ENCODE measurements around the gene MAS1L. TPM values are rescaled to one million over a fixed set of nuclear protein-coding genes. Genes with fewer than 3 reads are reported as not detected.
"Not testable (repeated sequence)": the region's sequence is repeated elsewhere in the genome, so short reads cannot be mapped to it uniquely, and the experiment has no call there.

The MAS1L gene
- total RNA-seq, 3 donors from 2014 or later (not counting 1 experiment from before 2014, with no cell fraction given) = not detected

DNA sequence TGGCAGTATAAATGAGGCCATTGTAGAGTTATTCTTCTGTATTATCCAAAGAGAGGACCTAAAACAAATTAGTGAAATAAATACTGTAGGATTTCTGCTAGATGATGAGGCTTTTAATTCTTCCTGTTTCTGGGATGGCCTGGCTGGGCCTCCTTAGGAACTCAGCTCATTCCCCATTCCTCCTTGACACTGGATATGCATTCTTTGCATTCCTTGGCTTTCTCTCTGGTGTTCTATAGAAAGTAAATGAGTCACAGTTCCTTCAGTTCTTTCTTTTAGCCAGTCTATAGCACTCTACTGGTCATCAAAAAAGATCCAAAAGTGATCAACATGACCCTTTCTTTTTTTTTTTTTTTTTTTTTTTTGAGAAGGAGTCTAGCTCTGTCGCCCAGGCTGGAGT, 40.1 kb downstream of the MAS1L start:
- Mint-ChIP-seq H3K27me3 (ENCODE audit: low read depth in 2 of 2) (peaks cover 14 to 25% of the 10 kb centered on the region in 2 donors), H3K27ac (no peak overlapping the region), H3K9me3 (peaks cover 0 to 5% of the 10 kb centered on the region in 2 donors), H3K4me1 (no peaks in the 10 kb centered on the region), H3K4me3 (no peak overlapping the region), H3K36me3 (no peaks in the 10 kb centered on the region)
- DNase-seq (no peak), ATAC-seq (no peak)
- intact Hi-C loops (cut with micrococcal nuclease) = no loop called here
- WGBS (ENCODE audit: insufficient coverage) = 86% methylated on average over 1 of the region's 1 CpG
- TF ChIP-seq, protein P1, sequence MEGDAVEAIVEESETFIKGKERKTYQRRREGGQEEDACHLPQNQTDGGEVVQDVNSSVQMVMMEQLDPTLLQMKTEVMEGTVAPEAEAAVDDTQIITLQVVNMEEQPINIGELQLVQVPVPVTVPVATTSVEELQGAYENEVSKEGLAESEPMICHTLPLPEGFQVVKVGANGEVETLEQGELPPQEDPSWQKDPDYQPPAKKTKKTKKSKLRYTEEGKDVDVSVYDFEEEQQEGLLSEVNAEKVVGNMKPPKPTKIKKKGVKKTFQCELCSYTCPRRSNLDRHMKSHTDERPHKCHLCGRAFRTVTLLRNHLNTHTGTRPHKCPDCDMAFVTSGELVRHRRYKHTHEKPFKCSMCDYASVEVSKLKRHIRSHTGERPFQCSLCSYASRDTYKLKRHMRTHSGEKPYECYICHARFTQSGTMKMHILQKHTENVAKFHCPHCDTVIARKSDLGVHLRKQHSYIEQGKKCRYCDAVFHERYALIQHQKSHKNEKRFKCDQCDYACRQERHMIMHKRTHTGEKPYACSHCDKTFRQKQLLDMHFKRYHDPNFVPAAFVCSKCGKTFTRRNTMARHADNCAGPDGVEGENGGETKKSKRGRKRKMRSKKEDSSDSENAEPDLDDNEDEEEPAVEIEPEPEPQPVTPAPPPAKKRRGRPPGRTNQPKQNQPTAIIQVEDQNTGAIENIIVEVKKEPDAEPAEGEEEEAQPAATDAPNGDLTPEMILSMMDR (IDR thresholded peaks at IDR 0.05) = no peak
- no peaks in the 10 kb centered on the region for H3K36me3 ChIP-seq (ENCODE audit: control insufficient read depth, insufficient read depth, low read length)
- no peaks in the 10 kb centered on the region for H3K9me3 ChIP-seq (ENCODE audit: control insufficient read depth, insufficient read depth, low read length)
- no peak overlapping the region for H3K27ac ChIP-seq (ENCODE audit: low read length)
- no peak overlapping the region for H3K4me3 ChIP-seq (ENCODE audit: low read length)
- no peaks in the 10 kb centered on the region for H3K4me1 ChIP-seq (ENCODE audit: control insufficient read depth, insufficient read depth, low read length)
- peaks cover 8% of the 10 kb centered on the region for H3K27me3 ChIP-seq (ENCODE audit: control insufficient read depth, insufficient read depth, low read length)

DNA sequence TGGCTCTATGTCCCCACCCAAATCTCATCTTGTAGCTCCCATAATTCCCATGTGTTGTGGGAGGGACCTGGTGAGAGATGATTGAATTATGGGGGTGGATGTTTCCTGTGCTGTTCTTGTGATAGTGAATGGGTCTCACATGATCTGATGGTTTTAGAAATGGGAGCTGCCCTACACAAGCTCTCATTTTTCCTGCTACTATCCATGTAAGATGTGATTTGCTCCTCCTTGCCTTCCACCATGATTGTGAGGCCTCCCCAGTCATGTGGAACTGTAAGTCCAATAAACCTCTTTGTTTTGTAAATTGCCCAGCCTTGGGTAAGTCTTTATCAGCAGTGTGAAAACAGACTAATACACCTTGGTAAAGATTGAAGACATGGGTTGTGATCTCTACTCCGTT, 43.7 kb downstream of the MAS1L start:
- H3K4me3 ChIP-seq (ENCODE audit: low read length); H3K36me3 Mint-ChIP-seq; H3K4me1 Mint-ChIP-seq; H3K36me3 ChIP-seq (ENCODE audit: control insufficient read depth, insufficient read depth, low read length); H3K27ac Mint-ChIP-seq; H3K27me3 ChIP-seq (ENCODE audit: control insufficient read depth, insufficient read depth, low read length); H3K9me3 Mint-ChIP-seq; ATAC-seq; DNase-seq; H3K4me1 ChIP-seq (ENCODE audit: control insufficient read depth, insufficient read depth, low read length); intact Hi-C loops (cut with micrococcal nuclease); H3K27ac ChIP-seq (ENCODE audit: low read length); H3K9me3 ChIP-seq (ENCODE audit: control insufficient read depth, insufficient read depth, low read length); H3K4me3 Mint-ChIP-seq: not testable (repeated sequence)
- H3K27me3 Mint-ChIP-seq (ENCODE audit: low read depth in 2 of 2) = peaks cover 28% of the 10 kb centered on the region in 2 donors
- WGBS (ENCODE audit: insufficient coverage) = 90% methylated on average over 1 of the region's 1 CpG

DNA sequence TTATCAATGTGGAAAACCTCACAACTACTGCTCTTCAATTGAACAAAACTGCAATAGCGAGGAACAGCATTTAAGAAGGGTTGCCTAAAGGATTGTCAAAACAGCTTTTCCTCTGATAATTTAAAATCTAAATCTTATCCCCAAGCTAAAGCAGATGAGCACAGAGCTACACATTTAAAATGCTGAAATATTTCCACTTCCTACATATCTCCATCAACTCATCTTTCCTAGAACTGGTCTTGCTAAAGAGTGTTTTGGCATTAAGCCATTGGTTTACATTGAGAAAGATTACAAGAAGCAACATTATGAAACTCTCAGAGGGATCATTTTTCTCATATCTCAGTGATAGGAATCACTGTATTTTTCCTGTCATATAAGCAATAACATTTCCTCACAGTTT, 45.0 kb downstream of the MAS1L start:
- H3K27me3 Mint-ChIP-seq (ENCODE audit: low read depth in 2 of 2) = peaks cover 24 to 26% of the 10 kb centered on the region in 2 donors
- no peak for DNase-seq
- intact Hi-C loops (cut with micrococcal nuclease) = no loop called here

DNA sequence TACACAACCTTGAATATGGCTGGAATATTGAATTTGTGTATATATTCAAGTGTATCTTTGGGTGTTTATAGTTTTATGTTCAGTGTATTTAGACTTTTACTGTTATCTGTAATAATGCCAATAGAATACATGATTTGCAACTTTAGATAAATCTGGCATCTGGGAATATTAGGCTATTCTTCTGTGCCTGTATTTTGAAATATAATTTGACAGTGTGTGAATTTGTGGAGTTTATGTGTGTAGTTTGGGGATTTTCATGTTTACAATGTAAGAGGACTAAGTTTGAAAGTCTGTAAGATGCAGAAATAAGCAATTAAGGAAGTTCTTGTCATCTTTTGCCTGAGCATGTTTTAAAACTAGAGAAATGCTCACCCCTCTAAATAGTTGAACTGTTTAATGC, 48.8 kb downstream of the MAS1L start, which contains the start of gene OR10C1:
Gene OR10C1 (plus strand): TSS at position 301 of the 400 bp plus-strand sequence. CDS start 710 bp downstream, outside the sequence.
- Mint-ChIP-seq H3K27ac (no peak within 1 kb of the TSS), H3K36me3 (no peaks in the 10 kb centered on the region), H3K9me3 (no peaks in the 10 kb centered on the region), H3K4me1 (no peaks in the 10 kb centered on the region), H3K27me3 (ENCODE audit: low read depth in 2 of 2) (peaks cover 23 to 52% of the 10 kb centered on the region in 2 donors), H3K4me3 (no peak within 1 kb of the TSS)
- intact Hi-C loops (cut with micrococcal nuclease) = no loop called here
- ATAC-seq (no peak), DNase-seq (no peak)
- Histone ChIP-seq H3K4me3 (ENCODE audit: low read length) (no peak within 1 kb of the TSS), H3K27ac (ENCODE audit: low read length) (no peak within 1 kb of the TSS), H3K9me3 (ENCODE audit: control insufficient read depth, insufficient read depth, low read length) (no peaks in the 10 kb centered on the region), H3K36me3 (ENCODE audit: control insufficient read depth, insufficient read depth, low read length) (no peaks in the 10 kb centered on the region), H3K4me1 (ENCODE audit: control insufficient read depth, insufficient read depth, low read length) (no peaks in the 10 kb centered on the region), H3K27me3 (ENCODE audit: control insufficient read depth, insufficient read depth, low read length) (peaks cover 2% of the 10 kb centered on the region)
- TF ChIP-seq, protein P1 (IDR thresholded peaks at IDR 0.05) = no peak

More for the DNA sequence above, 45.0 kb downstream of the MAS1L start:
- Mint-ChIP-seq H3K27ac (no peak overlapping the region), H3K4me1 (no peaks in the 10 kb centered on the region), H3K9me3 (no peaks in the 10 kb centered on the region), H3K36me3 (no peaks in the 10 kb centered on the region), H3K4me3 (no peak overlapping the region)
- TF ChIP-seq, protein P1 (IDR thresholded peaks at IDR 0.05) = no peak
- H3K27ac ChIP-seq (ENCODE audit: low read length) = no peak overlapping the region
- no peaks in the 10 kb centered on the region for H3K36me3 ChIP-seq (ENCODE audit: control insufficient read depth, insufficient read depth, low read length)
- WGBS (ENCODE audit: insufficient coverage) = 91% methylated on average over 1 of the region's 1 CpG
- H3K9me3 ChIP-seq (ENCODE audit: control insufficient read depth, insufficient read depth, low read length) = no peaks in the 10 kb centered on the region
- ATAC-seq = no peak
- H3K4me1 ChIP-seq (ENCODE audit: control insufficient read depth, insufficient read depth, low read length) = no peaks in the 10 kb centered on the region
- peaks cover under 1% of the 10 kb centered on the region for H3K27me3 ChIP-seq (ENCODE audit: control insufficient read depth, insufficient read depth, low read length)
- H3K4me3 ChIP-seq (ENCODE audit: low read length) = no peak overlapping the region

DNA sequence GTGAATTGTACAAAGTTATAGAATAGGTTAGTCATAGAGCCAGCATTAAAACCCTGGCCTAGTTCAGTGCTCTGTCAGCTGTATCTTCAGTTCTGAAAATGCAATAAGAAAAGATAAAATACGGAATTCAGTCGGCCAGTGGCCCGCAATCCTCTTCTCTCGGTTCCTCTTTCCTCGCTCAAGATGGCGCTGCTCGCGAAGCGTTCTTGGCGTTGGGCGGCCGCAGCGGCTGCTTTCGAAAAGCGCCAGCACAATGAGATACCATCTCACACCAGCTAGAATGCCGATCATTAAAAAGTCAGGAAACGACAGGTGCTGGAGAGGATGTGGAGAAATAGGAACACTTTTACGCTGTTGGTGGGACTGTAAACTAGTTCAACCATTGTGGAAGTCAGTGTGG, 51.0 kb downstream of the MAS1L start:
- H3K9me3 Mint-ChIP-seq; H3K36me3 Mint-ChIP-seq; H3K4me1 Mint-ChIP-seq; H3K4me3 Mint-ChIP-seq; H3K4me3 ChIP-seq (ENCODE audit: low read length); H3K4me1 ChIP-seq (ENCODE audit: control insufficient read depth, insufficient read depth, low read length); ATAC-seq; intact Hi-C loops (cut with micrococcal nuclease); H3K27ac Mint-ChIP-seq; DNase-seq; H3K9me3 ChIP-seq (ENCODE audit: control insufficient read depth, insufficient read depth, low read length); H3K27me3 ChIP-seq (ENCODE audit: control insufficient read depth, insufficient read depth, low read length); H3K36me3 ChIP-seq (ENCODE audit: control insufficient read depth, insufficient read depth, low read length); H3K27ac ChIP-seq (ENCODE audit: low read length): not testable (repeated sequence)
- H3K27me3 Mint-ChIP-seq (ENCODE audit: low read depth in 2 of 2) = peaks cover 32 to 70% of the 10 kb centered on the region in 2 donors
- 87% methylated on average over 15 of the region's 18 CpGs for WGBS (ENCODE audit: insufficient coverage)

Data from natural killer cell (primary cell).